ENCODE results near the gene ABL2.

GRCh38 chr1:179253286-179253972 is 24.0 kb upstream of the ABL2 start:
- TF ChIP-seq CTCF (IDR thresholded peaks at IDR 0.05; ENCODE audit: low read depth, low read length) = no peak
- no peak for TF ChIP-seq POLR2A (IDR thresholded peaks at IDR 0.05; ENCODE audit: extremely low read depth, insufficient read length)
- no peak for TF ChIP-seq MAX (IDR thresholded peaks at IDR 0.05; ENCODE audit: low read depth, low read length)
